Liver (tissue), 3 donors: Measurements from ENCODE around the gene SH2B3.

Experiments used
- ATF3 ChIP-seq: IDR thresholded peaks from 2 replicates; pipeline ENCODE4 v1.6.1; 2016; ENCODE audit warnings: antibody characterized with exemption
- CTCF ChIP-seq: fragments of 150-350 bp; IDR thresholded peaks from 2 replicates; pipeline ENCODE4 v1.5.1; 2017; ENCODE audit warnings: improper control_type of control experiment, low read depth, low read length; ENCODE audit not compliant: missing input control
- EGR1 ChIP-seq, 2 donors: IDR thresholded peaks; 2 replicates each; pipeline ENCODE4 v1.6.1; 2016 to 2018; ENCODE audit warnings: antibody characterized with exemption in 2 of 2, low read depth in 2 of 2
- FOXA1 ChIP-seq: IDR thresholded peaks from 2 replicates; pipeline ENCODE4 v1.6.1; 2016; ENCODE audit warnings: antibody characterized with exemption
- JUND ChIP-seq, 2 donors: IDR thresholded peaks; 2 replicates each; pipeline ENCODE4 v1.6.1; 2016; ENCODE audit warnings: antibody characterized with exemption in 2 of 2
- NR2F2 ChIP-seq: IDR thresholded peaks from 2 replicates; pipeline ENCODE4 v1.6.1; 2016; ENCODE audit warnings: antibody characterized with exemption
- RAD21 ChIP-seq, 2 donors: IDR thresholded peaks; 2 replicates each; pipeline ENCODE4 v1.6.1; 2016; ENCODE audit warnings: antibody characterized with exemption in 2 of 2, mild to moderate bottlenecking in 2 of 2
- SP1 ChIP-seq: IDR thresholded peaks from 2 replicates; pipeline ENCODE4 v1.6.1; 2018; ENCODE audit warnings: antibody characterized with exemption, mild to moderate bottlenecking
- TAF1 ChIP-seq: conservative IDR thresholded peaks from 2 replicates; pipeline ENCODE4 v1.6.1; 2016; ENCODE audit warnings: antibody characterized with exemption, mild to moderate bottlenecking
- ZBTB33 ChIP-seq: IDR thresholded peaks from 2 replicates; pipeline ENCODE4 v1.6.1; 2016; ENCODE audit warnings: antibody characterized with exemption
- TF ChIP-seq, protein P1 (sequence below): IDR thresholded peaks from 2 replicates; pipeline ENCODE4 v1.6.1; 2016; ENCODE audit warnings: antibody characterized with exemption
- donor health status: healthy.
- donor health status: healthy.

GRCh38 chr12:111455448-111456320 is 50.0 kb downstream of the SH2B3 start:
- TF ChIP-seq CTCF (no peak), NR2F2 (no peak), ZBTB33 (no peak), EGR1 (IDR thresholded peaks at IDR 0.05; ENCODE audit: low read depth in 2 of 2) (no peak), SP1 (no peak), JUND (IDR thresholded peaks at IDR 0.05) (no peak), ATF3 (no peak), RAD21 (IDR thresholded peaks at IDR 0.05) (no peak), TAF1 (no peak), FOXA1 (no peak)
- TF ChIP-seq, protein P1, sequence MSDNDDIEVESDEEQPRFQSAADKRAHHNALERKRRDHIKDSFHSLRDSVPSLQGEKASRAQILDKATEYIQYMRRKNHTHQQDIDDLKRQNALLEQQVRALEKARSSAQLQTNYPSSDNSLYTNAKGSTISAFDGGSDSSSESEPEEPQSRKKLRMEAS, result no peak
